HG03039 (cell line): ENCODE measurements around the gene CALHM3.

Experiments used
- ATAC-seq: cut with Tn5 transposase; IDR thresholded peaks from one replicate; pipeline ENCODE4 v1.9.1; 2021; ENCODE audit warnings: mild to moderate bottlenecking, moderate library complexity; ENCODE audit not compliant: unreplicated experiment

Gene CALHM3

GRCh38 chr10:103451091-103451813 lies 27.8 kb downstream of the CALHM3 start:
- ATAC-seq: no peak

DNA sequence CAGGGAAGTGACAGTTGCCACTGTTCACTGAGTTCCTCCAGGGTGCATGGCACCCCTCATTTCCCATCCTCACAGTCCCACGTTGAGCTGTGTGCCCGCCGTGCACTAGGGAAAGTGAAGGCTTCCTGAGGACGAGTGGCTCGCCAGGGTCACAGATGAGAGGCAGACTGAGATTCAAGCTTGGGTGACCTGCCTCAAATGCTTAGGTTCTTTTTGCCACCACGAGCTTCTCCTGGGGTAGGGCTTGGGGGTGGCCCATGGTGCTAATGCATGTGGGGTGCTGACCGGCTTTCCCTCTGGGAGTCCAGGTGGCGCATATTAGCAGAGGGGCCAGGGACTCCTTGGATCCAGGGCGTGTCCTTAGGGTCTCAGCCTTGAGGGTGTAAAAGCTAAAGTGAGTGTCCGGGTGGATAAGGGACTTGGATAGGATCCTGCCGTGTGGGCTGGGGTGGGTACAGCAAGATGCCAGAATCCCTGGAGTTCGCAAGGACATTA lies 28.8 kb downstream of the CALHM3 start:
- ATAC-seq: no peak

DNA sequence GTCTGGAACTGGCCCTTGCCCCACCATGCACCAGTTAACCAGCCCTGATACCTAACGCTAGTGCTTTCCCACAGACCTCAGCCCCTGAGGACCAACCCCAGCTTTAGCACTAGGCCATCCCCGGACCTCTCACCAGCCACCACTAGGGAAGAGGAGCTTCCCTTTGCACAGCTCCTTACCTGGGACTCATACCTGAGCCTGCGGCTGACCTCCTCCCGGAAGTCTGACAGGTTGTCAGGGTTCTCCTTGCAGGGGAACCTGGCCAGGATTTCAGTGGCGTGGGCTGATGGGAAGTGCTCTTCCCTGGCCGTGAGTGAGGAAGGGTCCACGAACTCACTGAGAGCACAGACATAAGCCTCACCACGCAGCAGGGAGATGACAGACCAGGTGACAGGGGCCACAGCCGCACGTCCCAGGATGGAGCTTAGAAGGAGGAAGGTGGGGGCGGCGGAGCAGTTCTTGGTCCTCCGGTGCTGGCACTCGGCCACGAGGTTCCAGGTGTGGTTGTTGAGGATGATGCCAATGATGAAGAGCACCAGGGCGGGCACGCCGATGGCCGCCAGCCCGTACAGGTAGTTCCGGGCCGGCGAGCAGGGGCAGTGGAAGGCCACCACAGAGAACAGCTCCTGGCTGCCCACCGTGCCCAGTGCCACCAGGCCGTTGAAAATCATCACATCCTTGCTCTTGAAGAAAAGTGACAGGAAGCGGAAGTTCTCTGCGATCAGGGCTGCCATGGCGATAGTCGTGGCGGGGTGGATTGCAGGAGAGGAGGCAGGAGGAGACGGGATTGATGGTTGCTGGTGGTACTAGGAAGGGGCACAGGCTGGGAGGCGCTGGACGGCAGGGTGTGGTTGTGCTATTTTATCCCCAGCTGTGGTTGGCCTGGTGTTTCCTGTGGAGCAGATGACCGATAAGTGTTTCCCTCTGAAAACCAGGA lies 29.6 kb downstream of the CALHM3 start:
- ATAC-seq: no peak

DNA sequence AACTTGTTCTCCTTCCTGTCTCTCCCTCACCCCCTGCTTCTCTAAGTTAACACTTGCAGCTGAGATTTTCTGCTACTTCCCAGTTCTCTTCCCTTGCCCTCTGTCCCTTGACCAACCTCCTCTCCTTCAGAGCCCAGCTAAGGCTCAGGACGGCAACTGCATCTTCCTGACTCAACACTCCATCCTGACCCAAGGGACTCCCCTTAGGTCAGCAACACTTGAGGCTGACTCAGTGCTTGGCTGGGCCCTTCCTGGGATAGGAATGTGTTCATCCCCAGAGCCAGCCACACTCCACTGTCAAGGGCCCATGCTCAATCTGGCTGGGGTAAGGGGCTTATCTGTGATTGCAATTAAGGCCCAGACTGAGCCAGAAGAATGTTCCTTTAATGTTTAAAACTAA lies 30.3 kb downstream of the CALHM3 start:
- no peak for ATAC-seq

DNA sequence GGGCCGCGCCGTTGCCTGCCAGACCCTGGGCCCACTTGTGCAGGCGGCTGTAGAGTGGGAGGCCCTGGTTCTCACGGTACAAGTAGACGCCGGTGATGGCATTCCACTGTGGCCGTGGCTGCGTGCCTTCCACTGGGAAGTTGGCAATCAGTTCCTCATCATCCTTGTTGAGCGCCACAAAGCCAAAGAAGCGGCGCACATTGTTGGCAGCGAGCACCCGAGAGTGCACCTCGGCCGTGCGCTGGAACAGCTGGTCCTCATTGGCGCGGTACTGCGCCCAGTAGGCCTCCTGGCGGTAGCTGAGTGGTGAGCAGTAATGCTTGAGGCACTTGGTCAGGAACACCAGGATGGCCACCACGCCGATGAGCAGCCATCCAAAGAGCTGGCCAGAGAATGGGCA lies 31.9 kb downstream of the CALHM3 start:
- no peak for ATAC-seq

DNA sequence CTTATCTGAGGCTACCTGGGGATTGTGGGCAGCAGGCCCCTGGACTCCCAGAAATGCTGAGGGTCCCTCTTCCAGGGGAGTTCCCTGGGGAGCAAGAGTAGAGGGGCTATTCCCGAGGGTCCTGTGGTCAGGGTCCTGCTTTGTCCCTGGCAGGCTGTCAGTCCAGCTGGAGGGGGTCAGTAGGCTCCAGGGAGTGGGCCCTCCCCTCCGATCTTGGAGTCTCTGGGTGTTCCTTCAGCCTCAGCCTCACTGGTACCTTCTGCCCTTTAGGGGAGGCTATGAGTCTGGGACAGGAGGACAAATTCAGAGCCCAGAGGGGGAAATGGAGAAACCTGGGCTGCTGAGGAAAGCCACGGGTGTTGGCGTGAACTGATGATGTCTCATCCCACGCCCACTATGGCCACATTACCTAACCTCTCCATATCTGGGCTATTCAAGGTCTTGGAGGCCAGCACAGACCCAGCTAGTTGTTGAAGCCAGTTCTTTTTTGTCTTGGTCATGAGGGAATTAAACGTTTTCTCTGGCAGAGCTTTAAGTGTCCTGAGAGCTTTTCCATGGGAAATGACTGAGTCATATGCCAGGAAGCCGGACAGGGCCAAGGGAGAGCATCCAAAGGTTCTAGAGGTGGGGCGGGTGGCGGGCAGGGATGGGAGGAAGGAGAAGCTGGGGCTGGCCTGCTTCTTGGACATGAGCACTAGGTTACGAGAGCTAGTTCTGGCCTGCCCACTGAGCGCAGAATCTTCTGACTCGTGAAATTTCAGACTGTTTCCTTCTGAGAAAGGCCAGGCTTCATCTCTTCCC lies 33.1 kb downstream of the CALHM3 start:
- ATAC-seq: no peak

DNA sequence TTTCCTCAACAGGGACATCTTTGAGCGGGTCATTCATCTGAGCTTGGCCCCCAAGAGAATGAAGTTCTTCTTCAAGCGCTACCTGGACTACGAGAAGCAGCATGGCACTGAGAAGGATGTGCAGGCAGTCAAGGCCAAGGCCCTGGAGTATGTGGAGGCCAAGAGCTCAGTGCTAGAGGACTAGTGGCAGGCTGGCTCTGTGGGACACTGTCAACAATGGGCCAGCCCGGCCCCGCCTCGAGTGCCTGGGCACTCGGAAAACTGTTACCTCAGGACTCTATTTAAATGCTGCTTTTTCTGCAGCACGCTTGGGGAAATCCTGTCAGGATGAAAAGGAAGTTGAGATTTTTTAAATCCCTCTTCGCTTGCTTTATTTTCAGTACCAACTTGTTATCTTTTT lies 33.7 kb downstream of the CALHM3 start:
- ATAC-seq: no peak

- ATAC-seq: no peak
Measured at GRCh38 chr10:103444478-103444877, 34.6 kb downstream of the CALHM3 start.

- ATAC-seq: no peak
Measured at GRCh38 chr10:103443475-103444185, 35.4 kb downstream of the CALHM3 start.

- ATAC-seq: no peak
Measured at GRCh38 chr10:103442031-103442461, 37.0 kb downstream of the CALHM3 start.

DNA sequence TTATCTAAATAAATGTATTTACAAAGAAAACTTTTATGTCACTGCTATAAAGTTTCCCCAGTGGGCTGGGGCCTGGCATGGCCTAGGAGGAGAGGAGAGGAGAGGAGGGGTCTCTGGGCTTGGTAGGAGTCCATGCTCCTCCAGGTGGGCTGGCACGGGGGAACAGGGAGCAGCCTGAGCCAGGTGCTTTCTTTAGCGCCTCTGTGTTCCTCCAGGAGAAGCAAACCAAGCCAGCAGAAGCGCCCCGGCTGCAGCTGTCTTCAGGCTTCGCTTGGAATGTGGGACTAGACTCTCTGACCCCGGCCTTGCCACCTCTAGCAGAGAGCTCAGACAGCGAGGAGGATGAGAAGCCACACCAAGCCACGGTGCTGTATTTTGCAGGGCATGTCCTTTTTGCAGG lies 37.4 kb downstream of the CALHM3 start:
- no peak for ATAC-seq

GRCh38 chr10:103441206-103441605 lies 37.8 kb downstream of the CALHM3 start:
- ATAC-seq: no peak

- ATAC-seq: no peak
Measured at GRCh38 chr10:103440416-103440815, 38.6 kb downstream of the CALHM3 start.

DNA sequence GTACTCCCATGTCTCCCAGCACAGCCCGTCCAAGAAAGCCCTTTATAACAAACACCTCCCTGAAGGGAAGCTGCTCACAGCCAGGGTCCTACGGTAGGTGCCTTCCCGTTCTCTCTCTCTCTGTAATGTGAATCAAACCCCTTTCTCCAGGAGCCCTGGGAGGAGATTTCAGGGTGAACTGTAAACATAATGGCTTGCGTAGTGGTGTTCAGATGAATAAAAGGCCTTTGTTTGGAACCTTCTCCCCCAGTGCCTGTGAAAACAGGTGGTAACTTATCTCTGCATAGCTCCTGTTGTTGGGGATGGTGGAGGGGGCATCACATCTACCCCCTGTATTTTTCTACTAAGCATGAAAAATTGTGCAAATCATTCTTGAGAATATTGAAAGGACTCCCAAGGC lies 39.3 kb downstream of the CALHM3 start:
- no peak for ATAC-seq

- ATAC-seq: no peak
Measured at GRCh38 chr10:103433858-103434257, 45.2 kb downstream of the CALHM3 start.

DNA sequence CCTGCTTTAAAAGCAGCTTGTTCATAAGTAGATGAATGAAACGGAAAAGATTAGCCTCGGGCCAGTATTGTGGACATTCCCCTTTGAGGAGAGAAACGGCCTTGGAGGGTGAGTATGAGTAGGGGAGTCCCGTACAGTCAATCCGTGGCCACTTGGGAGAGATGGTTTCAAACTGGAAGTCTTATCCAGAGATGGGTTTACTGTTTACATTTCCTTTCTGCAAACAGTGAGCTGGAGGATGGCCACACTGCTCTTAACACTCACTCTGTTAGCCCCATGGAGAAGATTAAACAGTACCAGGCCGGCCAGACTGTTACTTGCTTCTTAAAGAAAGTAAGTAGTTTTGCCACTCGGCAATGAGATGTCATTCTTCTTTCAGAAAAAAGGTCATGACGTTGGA lies 47.1 kb downstream of the CALHM3 start:
- no peak for ATAC-seq

DNA sequence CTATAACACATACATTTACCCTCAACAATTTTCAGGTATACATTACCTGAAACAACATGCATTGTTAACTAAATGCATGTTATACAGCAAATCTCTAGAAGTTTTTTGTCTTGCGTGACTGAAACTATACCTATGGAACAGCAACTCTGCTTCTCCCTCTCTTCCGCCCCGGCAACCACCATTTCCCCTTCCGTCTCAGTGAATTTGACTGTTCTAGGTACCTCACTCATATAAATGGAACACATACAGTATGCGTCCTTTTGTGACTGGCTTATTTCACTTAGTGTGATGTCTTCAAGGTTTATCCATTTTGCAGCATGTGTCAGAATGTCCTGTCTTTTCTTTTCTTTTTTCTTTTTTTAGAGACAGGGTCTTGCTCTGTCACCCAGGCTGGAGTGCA lies 49.4 kb downstream of the CALHM3 start:
- ATAC-seq: no peak

DNA sequence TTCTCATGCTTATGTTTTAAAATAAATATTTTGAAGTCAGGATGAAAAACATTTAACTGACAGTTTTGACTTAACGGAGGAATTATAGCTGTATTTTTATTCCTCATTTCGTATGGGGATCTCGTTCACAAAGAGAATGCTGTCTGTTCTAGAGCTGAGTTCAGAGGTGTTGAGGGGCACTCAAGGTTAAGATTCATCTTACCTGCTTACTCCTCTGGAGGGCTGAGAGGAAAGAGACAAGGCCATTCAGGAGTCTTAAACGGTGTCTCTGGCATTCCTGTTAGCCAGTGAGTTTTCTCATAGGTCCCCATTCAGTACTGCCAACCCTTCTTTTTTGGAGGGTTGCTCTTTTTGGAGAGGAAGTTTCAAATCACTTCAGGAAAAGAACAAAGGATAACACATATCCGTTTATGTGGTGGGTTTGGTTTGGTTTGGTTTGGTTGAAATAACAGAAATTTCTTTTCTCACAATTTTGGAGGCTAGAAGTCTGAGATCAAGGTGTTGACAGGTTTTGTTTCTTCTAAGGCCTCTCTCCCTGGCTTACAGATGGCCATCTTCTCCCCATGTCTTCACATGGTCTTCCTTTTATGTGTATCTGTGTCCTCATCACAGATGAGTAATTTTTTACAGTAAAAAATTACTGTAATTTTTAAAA lies 49.9 kb downstream of the CALHM3 start:
- no peak for ATAC-seq

GRCh38 chr10:103427866-103428265 lies 51.2 kb downstream of the CALHM3 start:
- ATAC-seq: no peak

- no peak for ATAC-seq
Measured at GRCh38 chr10:103423748-103424147, 55.3 kb downstream of the CALHM3 start.
